CD4-positive, alpha-beta T cell treated with Interleukin-6 for 4 hours (primary cell): ENCODE results near the gene PATL2.
"Not testable (repeated sequence)": the region's sequence is repeated elsewhere in the genome, so short reads cannot be mapped to it uniquely, and the experiment has no call there.

Experiments
- DNase-seq: peaks from one replicate; pipeline ENCODE4 v3.0.0-alpha.2; 2020; ENCODE audit warnings: mixed read lengths

Gene PATL2

DNA sequence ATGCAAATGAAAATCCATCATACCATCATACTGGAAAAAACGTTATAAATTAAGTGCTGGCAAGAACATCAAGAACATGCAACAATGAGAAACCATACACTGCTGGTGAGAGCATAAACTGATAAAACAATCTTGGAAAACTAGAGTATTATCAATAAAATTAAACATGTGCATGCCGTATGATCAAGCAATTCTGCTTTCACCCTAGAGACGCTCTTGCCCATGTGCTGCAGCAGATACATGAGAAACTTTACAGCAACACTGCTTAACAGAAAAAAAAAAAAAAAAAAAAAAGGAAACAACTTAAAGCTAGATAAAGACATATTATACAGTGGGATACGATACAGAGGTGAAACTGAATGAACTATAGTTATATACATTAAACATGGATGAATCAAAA, 69.5 kb downstream of the PATL2 start:
- no peak for DNase-seq

DNA sequence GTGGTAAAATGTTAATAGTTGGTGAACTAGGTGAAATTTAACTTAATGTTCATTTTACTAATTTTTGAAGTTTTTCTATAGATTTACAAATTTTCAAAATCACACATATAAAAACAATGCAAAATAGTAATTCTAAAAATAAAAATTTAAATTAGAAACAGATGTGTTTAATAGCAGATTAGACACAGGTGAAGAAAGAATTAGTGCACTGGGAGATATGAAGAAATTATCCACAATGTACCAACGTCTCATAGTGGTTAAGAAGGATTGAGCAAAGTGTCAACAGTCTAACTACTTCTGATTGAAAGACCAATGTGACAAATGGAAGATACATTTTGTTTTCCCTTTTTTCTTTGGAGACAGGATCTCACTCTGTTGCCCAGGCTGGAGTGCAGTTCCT, 74.1 kb downstream of the PATL2 start:
- DNase-seq, result no peak

DNA sequence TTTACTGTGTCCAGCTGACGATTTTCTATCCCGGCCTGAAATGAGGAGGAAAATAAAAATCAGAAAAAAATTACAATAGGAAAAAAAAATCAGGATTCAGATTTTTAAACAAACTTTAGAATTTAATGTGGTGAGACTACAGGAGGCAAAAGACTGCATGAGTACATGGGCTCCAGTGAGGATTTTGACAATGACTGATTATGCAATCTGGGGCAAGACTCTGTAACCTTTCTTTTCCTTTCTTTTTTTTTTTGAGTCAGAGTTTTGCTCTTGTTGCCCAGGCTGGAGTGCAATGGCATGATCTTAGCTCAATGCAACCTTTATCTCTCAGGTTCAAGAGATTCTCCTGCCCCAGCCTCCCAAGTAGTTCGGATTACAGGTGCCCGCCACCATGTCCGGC, 77.5 kb downstream of the PATL2 start:
- DNase-seq, result no peak

DNA sequence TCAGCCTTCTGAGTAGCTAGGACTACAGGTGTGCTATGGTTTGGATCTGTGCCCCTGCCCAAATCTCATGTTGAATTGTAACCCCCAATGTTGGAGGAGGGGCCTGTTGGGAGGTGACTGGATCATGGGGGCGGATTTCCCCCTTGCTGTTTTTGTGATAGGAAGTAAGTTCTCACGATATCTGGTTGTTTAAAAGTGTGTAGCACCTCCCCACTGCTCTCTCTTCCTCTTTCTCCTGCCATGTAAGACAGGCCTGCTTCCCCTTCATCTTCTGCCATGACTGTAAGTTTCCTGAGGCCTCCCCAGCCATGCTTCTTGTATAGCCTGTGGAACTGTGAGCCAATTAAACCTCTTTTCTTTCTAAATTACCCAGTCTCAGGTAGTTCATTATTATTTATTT, 85.8 kb downstream of the PATL2 start:
- not testable (repeated sequence) for DNase-seq

DNA sequence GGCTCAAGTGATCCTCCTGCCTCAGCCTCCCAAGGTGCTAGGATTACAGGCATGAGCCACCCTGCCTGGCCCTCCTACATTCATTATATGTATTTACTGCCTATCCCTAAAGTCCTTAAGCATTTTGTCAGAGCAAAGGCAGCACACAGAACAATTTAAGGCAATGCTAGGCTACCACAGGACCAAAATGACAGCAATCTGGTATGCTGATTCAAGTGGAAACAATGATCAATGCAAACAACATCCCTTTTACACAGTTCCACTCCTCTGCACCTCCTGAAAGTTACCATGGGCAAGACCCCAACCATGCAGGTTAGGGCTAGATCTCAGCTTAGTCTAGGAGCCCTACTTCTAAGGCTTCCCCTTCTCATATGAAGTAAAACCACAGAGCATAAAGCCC, 87.9 kb downstream of the PATL2 start:
- DNase-seq, result no peak

DNA sequence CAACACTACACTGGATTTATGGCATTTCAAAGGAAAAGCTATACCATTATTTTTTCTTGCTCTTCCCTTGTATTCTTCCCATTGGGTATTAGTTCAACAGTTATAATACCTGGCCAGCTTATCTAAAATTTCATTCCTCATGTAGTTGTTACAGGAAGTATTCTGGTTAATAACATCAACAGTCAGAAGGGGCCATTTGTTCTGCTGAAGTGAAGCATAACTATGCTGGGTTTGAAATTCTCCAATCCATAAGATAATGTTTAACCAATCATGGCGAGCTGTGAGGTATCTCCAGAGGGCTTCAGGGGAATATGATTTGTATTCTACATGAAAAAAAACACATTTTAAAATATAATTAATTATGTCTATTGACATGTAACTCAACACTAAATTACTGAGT, 91.0 kb downstream of the PATL2 start:
- DNase-seq, result no peak

DNA sequence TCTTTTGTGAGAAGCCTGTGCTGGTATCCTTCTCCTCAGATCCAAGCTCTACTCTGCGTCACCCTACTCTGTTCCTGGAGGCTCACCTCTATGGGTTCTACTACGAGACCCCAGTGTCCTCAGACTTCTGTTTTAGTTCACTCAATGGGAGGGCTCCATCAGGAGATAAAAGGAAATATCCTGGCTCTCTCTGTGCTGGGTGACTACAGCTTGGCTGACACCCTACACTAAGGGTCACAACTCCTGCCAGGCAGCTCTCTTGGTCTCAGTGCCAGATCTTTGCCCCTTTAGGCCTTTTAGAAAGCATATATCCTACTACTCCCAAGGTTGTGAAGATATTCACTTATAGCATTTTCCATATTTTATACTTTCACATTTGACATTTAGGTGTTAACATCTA, 94.1 kb downstream of the PATL2 start:
- DNase-seq, result no peak
